Neuron (in vitro differentiated cells): ENCODE data around the gene ERC1.
"Not testable (repeated sequence)": the region's sequence is repeated elsewhere in the genome, so short reads cannot be mapped to it uniquely, and the experiment has no call there.

Experiments used
- H2AFZ ChIP-seq: one replicate; pipeline ENCODE4 v1.6.1; 2013; ENCODE audit warnings: low read depth, mild to moderate bottlenecking, inconsistent platforms, low read length, moderate library complexity
- H3K27me3 ChIP-seq: one replicate; pipeline ENCODE4 v1.6.1; 2013; ENCODE audit warnings: low read length; ENCODE audit not compliant: insufficient read depth
- H3K36me3 ChIP-seq: one replicate; pipeline ENCODE4 v1.6.1; 2013; ENCODE audit warnings: low read length; ENCODE audit not compliant: insufficient read depth
- H3K4me1 ChIP-seq: one replicate; pipeline ENCODE4 v1.6.1; 2013; ENCODE audit warnings: low read length; ENCODE audit not compliant: insufficient read depth
- H3K4me3 ChIP-seq: 2 replicates; pipeline ENCODE4 v1.5.1; 2013; ENCODE audit warnings: mild to moderate bottlenecking, low read length, moderate library complexity
- H3K9me3 ChIP-seq: one replicate; pipeline ENCODE4 v1.6.1; 2013; ENCODE audit warnings: low read length

The ERC1 gene

GRCh38 chr12:1204581-1205121, 213.6 kb downstream of the ERC1 start:
- Histone ChIP-seq H2AFZ (no peak overlapping the region), H3K27me3 (no peaks in the 10 kb centered on the region), H3K4me3 (no peak overlapping the region), H3K9me3 (no peaks in the 10 kb centered on the region), H3K4me1 (peaks cover 3% of the 10 kb centered on the region), H3K36me3 (no peaks in the 10 kb centered on the region)

DNA sequence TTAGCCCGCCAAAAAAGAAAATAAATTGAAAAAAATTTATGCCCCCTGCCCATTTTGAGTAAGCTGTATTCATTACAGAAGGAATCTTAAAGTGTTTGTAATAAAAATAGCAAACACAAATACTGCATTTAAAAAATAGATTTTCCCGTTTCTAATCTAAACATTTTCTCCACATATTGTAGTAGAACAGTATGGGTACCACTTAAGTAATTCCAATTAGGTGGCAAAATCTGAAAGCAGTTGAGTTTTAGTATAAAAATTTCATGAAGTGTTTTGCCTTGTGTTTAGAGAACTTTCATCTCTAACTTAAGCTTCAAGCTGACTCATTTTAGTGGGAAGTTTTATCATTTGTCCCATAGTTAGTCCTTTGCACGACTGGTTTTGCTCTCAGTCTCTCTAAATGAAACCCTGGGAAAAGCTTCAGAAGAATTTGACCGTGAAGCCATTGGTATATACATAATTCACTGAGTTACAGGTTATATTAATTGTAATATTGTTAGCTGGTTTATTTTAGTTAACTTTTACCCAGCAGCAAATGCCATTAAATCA, 214.6 kb downstream of the ERC1 start:
- H3K9me3 ChIP-seq = no peaks in the 10 kb centered on the region
- no peak overlapping the region for H3K4me3 ChIP-seq
- peaks cover 3% of the 10 kb centered on the region for H3K4me1 ChIP-seq
- no peaks in the 10 kb centered on the region for H3K27me3 ChIP-seq
- H2AFZ ChIP-seq = no peak overlapping the region
- H3K36me3 ChIP-seq = no peaks in the 10 kb centered on the region

DNA sequence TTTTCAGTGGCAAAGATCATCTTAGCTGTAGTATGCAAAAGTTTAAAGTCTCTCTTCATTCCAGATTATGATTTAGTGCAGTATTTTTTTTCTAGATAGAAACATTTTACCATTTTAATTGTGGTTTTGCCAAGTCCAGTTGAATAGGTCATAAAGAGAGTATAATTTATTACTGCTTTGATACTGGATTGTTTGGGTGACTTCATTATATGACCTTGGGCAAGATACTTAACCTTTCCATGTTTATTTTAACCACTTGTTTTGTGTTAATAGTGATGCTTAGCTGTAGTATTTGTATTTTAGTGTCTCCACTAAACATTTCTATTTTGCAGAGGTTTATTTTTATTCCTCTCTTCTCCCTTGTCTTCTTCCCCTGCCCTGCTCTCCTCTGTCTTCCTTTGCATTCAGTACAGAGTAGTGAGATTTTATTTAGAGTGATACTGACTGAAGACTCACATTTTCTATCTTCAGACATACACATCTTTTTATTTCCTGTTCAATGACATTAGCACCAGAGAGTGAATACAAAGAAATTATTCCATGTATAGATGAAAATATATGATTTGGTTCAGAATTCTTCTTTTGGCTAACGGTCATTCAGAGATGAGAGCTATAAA, 215.2 kb downstream of the ERC1 start:
- no peaks in the 10 kb centered on the region for H3K9me3 ChIP-seq
- no peaks in the 10 kb centered on the region for H3K27me3 ChIP-seq
- no peak overlapping the region for H3K4me3 ChIP-seq
- H2AFZ ChIP-seq = no peak overlapping the region
- H3K4me1 ChIP-seq = peaks cover 3% of the 10 kb centered on the region
- no peaks in the 10 kb centered on the region for H3K36me3 ChIP-seq

- H3K4me3 ChIP-seq = no peak overlapping the region
- H3K36me3 ChIP-seq = no peaks in the 10 kb centered on the region
- no peaks in the 10 kb centered on the region for H3K9me3 ChIP-seq
- H3K4me1 ChIP-seq = peaks cover 3% of the 10 kb centered on the region
- H3K27me3 ChIP-seq = no peaks in the 10 kb centered on the region
- H2AFZ ChIP-seq = no peak overlapping the region
Measured at GRCh38 chr12:1207276-1207675, 216.3 kb downstream of the ERC1 start.

DNA sequence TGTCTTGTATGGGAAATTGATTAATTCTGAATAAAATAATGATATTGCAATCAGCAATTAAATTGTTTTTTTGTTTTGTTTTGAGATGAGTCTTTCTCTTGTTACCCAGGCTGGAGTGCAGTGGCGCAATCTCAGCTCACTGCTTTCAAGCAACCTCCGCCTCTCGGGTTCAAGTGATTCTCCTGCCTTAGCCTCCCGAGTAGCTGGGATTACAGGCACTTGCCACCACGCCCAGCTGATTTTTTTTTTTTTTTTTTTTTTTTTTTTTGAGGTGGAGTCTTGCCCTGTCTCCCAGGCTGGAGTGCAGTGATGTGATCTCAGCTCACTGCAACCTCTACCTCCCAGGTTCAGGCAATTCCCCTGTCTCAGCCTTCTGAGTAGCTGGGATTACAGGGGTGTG, 217.7 kb downstream of the ERC1 start:
- H3K36me3 ChIP-seq, H3K4me3 ChIP-seq, H3K4me1 ChIP-seq, H2AFZ ChIP-seq, H3K9me3 ChIP-seq, H3K27me3 ChIP-seq: not testable (repeated sequence)

DNA sequence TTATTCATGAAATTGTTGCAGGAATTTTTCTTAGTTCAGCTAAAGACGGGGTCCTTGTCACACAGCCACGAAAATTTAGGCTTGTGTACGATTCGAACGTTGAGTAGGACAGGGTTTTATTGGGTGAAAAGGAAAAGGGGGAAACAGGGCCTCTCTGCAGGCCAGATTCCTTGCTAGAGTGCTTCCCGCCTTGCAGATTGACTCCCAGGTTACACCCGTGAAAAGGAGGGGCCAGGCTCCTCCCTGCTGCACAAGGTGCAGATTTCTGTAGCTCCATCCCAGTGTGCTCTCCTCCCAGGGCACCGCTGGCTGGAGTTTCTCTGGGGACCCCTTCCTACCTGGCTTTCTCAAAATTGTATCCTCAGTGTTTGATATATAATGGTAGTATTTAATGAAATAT, 221.5 kb downstream of the ERC1 start:
- Histone ChIP-seq H3K4me3 (no peak overlapping the region), H3K9me3 (no peaks in the 10 kb centered on the region), H3K4me1 (no peaks in the 10 kb centered on the region), H3K27me3 (no peaks in the 10 kb centered on the region), H2AFZ (no peak overlapping the region), H3K36me3 (no peaks in the 10 kb centered on the region)

DNA sequence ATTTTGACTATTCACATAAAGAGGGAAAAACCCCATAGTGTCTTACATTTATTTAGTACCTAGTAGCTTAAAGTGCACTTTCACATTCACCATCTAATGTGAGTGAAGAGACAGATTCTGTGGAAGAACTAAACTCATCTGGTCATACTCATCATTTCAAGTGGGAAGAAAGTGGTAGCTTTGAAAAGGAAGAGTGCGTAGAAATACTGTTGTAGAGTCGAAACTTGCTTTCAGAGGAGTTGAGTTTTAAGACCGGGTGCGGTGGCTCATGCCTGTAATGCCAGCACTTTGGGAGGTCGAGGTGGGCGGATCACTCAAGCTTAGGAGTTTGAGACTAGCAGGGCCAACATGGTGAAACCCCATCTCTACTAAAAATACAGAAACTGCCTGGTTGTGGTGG, 222.2 kb downstream of the ERC1 start:
- H3K4me3 ChIP-seq = no peak overlapping the region
- no peaks in the 10 kb centered on the region for H3K9me3 ChIP-seq
- no peaks in the 10 kb centered on the region for H3K36me3 ChIP-seq
- no peaks in the 10 kb centered on the region for H3K27me3 ChIP-seq
- no peaks in the 10 kb centered on the region for H3K4me1 ChIP-seq
- H2AFZ ChIP-seq = no peak overlapping the region

GRCh38 chr12:1213618-1214205, 222.7 kb downstream of the ERC1 start:
- Histone ChIP-seq H3K4me1 (no peaks in the 10 kb centered on the region), H3K36me3 (no peaks in the 10 kb centered on the region), H2AFZ (no peak overlapping the region), H3K4me3 (no peak overlapping the region), H3K27me3 (no peaks in the 10 kb centered on the region), H3K9me3 (no peaks in the 10 kb centered on the region)

DNA sequence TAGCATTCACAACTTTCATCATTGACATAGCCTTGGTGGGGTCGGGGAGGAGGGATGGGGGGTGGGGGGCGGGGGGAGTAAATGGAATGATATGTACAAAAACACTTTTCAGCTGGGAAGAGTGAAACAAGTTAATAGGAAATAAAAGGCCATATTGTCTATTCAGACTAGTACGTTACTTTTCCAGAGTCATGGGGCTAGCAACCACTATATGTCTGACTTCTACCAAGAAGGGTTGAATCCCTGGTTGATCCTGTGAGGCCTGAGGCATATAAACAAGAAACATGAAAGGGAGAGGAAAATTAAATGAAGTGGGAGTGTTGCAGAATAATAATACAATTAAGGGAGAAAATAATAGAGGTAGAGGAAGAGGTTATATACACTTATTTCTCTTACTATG, 225.5 kb downstream of the ERC1 start:
- Histone ChIP-seq H3K9me3 (no peaks in the 10 kb centered on the region), H3K4me3 (no peak overlapping the region), H3K4me1 (no peaks in the 10 kb centered on the region), H3K27me3 (no peaks in the 10 kb centered on the region), H2AFZ (no peak overlapping the region), H3K36me3 (no peaks in the 10 kb centered on the region)

DNA sequence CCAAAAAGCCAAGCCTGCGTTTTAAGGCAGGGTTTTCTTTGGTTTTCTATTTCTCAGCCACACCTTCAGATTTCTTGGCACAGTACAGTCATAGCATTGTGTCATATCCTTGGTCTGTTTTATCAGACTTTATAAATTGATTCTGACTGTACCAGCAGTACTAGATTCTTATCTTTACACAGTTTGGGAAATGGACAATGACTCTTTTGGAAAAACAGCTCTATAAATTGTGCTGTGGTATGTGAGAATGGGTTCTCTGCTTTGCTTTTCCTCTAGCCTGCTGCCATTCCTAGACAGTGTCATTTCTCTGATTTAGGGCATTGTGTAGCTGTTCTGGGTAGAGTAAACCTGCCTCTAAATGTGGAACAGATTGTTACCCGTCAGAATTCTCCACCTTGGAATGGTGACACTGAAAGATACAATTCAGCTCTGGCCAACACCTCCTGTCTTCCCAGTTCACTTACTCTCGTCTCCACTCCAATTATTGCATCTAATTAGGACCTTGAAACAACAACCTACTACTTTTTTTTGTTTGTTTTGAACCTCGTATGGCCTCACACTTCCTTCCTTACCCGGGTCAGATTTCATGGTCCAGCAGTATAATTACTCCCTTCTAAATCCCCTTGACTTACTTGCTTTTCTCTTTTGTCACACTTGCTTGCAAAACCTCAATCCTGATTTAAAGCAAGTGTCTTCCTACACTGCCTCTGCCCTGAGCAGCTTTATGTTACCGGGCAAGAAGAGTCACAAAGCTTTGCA, 226.3 kb downstream of the ERC1 start:
- H2AFZ ChIP-seq = no peak overlapping the region
- H3K36me3 ChIP-seq = no peaks in the 10 kb centered on the region
- no peaks in the 10 kb centered on the region for H3K9me3 ChIP-seq
- no peak overlapping the region for H3K4me3 ChIP-seq
- H3K4me1 ChIP-seq = no peaks in the 10 kb centered on the region
- H3K27me3 ChIP-seq = no peaks in the 10 kb centered on the region

DNA sequence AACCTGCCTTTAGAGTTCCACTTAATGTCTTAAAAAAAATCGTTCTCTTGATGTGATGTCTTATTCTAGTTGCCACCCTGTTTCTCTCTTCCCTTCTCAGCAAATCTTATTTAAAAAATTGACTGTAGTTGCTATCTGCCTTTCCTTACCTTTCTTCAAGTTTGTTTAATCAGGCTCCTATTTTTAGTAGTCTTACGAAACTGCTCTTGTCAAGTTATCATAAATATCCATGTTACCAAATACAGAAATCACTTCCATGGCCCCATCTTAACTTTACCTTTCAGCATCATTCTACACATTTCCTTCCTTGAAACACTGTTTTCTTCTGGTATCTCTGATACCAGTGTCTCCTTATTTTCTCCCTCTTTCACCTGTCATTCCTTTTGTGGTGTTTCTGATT, 227.3 kb downstream of the ERC1 start:
- Histone ChIP-seq H3K4me1 (no peaks in the 10 kb centered on the region), H3K36me3 (no peaks in the 10 kb centered on the region), H2AFZ (no peak overlapping the region), H3K27me3 (no peaks in the 10 kb centered on the region), H3K9me3 (no peaks in the 10 kb centered on the region), H3K4me3 (no peak overlapping the region)

- Histone ChIP-seq H3K9me3 (no peaks in the 10 kb centered on the region), H3K27me3 (no peaks in the 10 kb centered on the region), H3K4me3 (no peak overlapping the region), H3K4me1 (no peaks in the 10 kb centered on the region), H3K36me3 (no peaks in the 10 kb centered on the region), H2AFZ (no peak overlapping the region)
Measured at GRCh38 chr12:1220127-1221092, 229.4 kb downstream of the ERC1 start.
